ENCODE results near the gene COL4A4.
A peak's percentile ranks its signal among the peaks of the same experiment; 100 is the strongest.

The COL4A4 gene

GRCh38 chr2:227160164-227160563, 3.8 kb downstream of the COL4A4 start:
- no peak for DNase-seq

DNA sequence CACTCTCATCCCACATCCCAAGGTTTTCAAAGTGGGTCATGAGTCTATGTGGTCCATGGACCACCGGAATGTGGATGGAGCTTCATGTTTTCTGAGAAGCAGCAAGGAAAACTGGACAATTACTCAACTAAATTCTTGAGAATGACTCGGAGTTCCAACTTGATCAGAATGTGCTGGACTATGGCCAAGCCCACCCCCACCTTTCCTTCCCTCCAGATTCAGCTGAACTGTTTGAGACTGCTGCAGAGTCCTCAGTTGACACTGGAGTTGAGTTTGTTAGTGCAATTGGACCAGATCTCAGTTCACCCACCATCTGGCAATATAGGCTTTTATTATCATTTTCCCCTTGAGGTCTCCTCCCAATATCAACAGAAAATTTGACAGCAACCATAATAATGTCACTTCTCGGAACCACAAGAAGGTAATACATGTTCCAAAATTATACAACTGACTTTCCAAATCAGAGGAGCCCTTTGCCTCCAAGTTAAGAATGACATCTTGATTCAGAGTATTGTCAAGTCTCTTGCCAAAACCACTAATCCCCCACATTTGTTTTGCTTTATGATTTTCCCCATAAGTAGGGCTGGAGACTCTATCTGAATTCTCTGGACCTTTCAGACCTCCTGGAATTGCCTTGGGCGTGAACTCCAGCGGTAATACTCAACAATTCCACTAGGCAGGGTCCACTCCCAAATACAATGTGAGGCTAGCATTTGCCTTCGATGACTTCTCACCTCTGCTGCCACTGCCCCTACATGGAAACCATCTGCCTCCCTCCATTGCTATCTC, 8.8 kb downstream of the COL4A4 start:
- no peak for DNase-seq

- no peak for DNase-seq
These were observed 10.1 kb downstream of the COL4A4 start for GRCh38 chr2:227153758-227154486.

DNA sequence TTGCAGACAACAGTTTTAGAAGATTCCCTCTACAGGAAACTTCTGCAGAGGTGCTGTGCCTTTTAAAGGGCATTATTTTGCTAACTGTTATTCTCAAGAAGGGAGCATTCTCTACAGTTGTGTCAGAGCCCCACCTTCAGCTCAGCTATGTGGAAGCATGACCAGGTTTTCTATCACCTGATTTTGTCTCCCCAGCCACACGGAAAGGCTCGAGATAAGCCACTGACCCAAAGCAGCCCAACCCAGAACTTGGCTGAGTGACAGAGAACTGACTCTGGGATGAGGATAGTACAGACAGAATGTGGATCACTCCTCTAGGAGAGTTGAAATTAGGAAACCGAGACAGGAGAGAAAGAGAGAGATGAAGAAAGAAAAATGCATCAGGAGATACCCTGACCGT, 10.7 kb downstream of the COL4A4 start:
- no peak for DNase-seq

DNA sequence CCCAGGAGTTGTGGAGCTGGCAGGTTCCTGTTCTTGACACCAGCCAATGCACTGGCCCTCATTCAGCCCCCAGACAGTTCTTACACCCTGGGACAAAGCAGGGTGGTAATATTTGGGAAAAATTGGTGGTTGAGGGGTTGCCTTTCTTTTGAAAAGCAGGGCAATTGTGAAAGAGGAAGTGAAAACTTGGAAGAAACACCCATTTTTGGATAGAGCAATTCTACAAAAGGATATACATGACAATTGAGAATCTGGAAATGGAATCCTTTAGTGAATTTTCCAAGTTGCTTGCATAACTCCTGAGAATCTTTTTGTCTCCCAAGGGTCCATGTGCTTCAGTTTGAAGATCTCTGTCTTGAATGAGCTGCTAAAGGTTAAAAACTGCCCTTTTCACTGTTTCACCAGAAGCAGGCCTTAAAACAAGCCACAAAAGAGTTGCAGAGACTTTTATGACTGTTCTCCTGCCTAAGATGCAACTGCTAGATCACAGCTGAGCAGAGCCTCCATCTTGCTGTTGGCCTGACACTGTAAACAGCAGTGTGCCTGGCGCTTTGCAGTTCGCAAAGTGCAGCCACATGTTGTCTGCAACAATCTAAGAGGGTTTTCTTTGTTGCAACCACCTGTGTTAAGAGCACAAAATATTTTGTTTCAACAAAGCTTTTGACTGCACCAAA, 11.8 kb downstream of the COL4A4 start:
- no peak for DNase-seq

GRCh38 chr2:227150222-227150936, 13.6 kb downstream of the COL4A4 start:
- DNase-seq, result no peak

DNA sequence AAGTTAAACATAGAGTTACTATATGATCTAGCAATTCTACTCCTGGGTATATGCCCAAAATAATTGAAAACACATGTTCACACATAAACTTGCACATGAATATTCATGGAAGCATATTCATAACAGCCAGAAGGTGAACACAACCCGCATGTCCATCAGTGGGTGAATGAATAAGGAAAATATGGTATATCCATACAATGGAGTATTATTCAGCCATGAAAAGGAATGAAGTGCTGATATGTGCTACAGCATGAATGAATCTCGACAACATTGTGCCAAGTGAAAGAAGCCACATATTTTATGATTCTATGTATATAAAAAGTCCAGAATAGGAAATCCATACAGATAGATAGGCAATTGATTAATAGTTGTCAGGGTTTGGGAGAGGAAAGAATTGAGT, 15.9 kb downstream of the COL4A4 start:
- no peak for DNase-seq

DNA sequence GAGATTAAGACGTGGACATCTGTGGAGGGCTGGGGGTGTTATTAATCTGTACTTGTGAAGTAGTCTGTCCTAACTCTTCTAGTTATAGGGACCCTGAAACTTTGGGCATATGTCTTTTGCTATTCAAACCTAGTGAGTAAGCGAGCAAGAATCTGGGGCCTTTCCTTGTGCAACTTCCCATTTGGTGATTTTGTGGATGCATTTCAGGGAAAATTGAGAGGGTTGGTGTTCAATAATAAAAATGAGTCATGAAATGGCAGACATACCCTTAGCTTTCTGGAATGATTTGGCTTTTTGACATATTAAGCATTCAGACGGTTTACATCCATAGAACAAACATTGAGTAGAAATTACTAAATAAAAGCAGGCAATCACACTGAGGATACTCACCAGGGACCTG, 17.0 kb downstream of the COL4A4 start:
- no peak for DNase-seq

DNA sequence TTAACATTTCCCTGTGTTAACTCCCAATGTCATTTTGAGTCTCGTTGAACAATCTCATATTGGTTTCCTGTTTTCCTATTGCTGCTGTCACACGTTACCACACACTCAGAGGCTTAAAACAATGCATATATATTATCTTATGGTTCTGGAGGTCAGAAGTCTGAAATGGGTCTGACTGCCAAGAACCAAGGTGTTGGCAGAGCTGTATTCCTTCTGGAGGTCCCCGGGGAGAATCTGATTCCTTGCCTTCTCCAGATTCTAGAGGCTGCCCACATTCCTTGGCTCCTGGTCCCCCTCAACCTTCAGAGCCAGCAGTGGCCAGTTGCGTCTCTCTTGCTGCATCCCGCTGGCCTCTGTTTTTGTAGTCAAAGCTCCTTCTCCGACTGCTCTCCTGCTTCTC, 17.5 kb downstream of the COL4A4 start:
- DNase-seq, result no peak

DNA sequence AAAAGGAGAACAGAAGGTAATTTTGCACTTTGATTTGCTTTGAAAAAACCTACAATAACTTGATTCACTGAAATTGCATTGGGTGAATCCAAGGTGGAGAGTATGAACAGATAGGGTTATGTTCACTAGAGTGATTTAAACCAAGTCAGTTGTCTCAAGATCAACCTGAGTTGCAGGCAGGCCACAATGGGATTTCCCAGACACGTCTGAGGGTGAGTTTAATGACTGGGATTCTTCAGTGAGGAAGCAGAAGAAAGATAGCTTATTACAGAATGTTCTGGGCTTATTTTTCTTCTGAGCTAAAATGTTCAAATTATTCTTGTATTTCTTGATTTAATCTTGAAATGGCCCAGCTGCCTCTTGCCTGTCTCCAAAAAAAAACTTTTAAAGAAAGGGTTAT, 20.1 kb downstream of the COL4A4 start:
- DNase-seq, result no peak

GRCh38 chr2:227141301-227141700, 22.7 kb downstream of the COL4A4 start:
- DNase-seq, result no peak

- DNase-seq, result no peak
These were observed 29.4 kb downstream of the COL4A4 start for GRCh38 chr2:227134591-227134990.

DNA sequence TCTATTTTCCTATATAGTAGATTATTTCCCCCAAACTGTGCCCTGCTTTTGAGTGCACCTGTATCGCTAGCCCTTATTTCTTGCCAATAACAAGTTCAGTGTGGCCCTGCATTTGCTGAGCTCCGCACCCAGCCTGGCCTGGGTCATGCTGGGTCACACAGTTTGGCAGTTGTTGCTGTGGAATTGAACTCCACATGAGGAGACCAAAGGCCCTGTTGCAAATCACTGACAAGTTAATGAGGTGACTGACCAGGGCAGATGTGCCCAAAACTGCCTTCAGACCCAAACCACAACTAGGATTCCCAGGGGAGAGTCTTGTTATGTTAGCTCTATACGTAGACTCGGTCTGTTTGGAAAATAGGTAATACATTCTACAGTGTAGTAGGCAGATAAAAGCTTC, 31.0 kb downstream of the COL4A4 start:
- DNase-seq, result no peak

GRCh38 chr2:227130636-227131035, 33.4 kb downstream of the COL4A4 start:
- DNase-seq, result no peak

GRCh38 chr2:227127201-227127600, 36.8 kb downstream of the COL4A4 start:
- DNase-seq, result no peak

- no peak for DNase-seq
These were observed 38.5 kb downstream of the COL4A4 start for GRCh38 chr2:227125506-227125905.

- no peak for DNase-seq
These were observed 39.2 kb downstream of the COL4A4 start for GRCh38 chr2:227124811-227125210.

DNA sequence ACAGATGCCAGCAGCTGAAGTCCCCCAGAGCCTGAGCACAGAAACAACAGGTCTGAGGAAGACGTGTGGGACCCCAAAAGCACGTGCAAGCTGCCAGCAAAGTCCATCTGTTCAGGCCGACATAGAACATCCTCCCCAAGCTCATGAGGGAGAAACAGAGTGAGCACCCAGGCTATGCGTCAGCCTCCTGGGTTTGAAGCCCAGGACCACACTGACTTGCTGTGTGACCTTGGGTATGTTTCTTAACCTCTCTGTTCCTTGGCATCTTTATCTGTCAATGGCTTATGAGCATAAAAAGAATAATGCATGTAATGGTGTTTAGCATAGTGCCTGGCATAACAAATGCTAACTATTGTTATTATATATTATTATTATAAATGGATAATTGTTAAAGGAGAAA, 40.3 kb downstream of the COL4A4 start:
- DNase-seq, result no peak

DNA sequence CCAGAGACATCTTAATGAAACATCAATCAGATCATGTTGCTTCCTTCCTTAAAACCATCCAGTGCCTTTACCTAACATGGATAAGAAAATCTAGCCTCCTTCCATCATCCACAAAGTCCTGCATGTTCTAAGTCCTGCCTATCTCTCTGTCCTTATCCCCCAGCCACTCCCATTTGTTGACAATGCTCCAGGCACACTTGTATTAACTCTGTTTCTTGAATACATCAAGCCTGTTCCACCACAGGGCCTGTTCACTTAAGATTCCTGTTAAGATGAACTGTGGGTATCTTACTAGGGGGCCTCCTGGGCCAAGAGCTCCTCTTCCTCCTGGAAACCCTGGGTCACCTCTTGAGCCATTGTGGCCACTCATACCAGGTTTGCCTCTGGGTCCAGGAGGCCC, 45.7 kb downstream of the COL4A4 start:
- no peak for DNase-seq

DNA sequence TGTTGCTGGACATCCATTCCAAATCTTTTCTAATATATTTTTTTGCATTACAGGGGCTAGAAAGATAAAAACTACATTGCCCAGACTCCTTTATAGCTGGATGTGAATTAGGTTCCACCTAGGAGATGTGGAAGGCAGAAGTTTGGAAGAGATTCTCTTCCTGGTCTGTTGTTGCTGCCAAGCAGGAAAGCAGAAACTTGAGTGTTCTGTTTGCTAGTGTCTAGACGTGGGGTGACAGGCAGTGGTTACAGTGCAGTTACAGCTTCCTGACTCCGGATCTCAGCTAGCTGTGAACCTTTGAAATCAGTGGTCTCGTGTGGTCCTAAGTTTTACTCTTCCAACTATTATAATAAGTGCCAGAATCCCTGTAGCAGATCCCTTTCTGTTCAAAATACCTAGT, 46.2 kb downstream of the COL4A4 start:
- DNase-seq, result peak; percentile 9

- DNase-seq, result no peak
These were observed 47.0 kb downstream of the COL4A4 start for GRCh38 chr2:227117027-227117426.

DNA sequence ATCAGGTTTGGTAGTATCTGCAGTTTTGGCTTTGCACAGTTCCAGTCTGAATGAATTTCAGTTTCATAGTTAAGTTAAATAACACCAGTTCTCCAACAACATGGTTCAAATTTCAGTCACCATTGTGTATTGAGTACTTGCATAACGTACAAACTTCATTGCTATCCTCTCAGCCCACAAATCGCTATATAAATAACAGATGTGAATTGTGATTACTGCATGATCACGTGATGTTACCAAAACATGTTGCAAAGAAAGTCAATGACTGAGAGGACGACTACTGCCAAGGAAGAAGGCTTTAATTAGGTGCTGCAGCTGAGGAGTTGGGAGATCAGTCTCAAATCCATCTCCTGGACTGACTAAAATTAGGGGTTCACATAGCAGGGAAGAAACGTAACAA, 48.2 kb downstream of the COL4A4 start:
- DNase-seq, result no peak
